Retinal pigment epithelial cell (primary cell): ENCODE measurements around the gene ZNF518A.

Experiments
- DNase-seq: peaks from one replicate; pipeline ENCODE4 v3.0.0-alpha.2; 2010; ENCODE audit warnings: low read depth
- H3K4me3 ChIP-seq: 2 replicates; pipeline ENCODE4 v1.5.1; 2011; ENCODE audit warnings: mild to moderate bottlenecking, low read length, control low read depth, moderate library complexity
- CTCF ChIP-seq: conservative IDR thresholded peaks from 2 replicates; pipeline ENCODE4 v1.5.1; 2011; ENCODE audit warnings: low read depth, low read length, control low read depth, inconsistent platforms

The ZNF518A gene

GRCh38 chr10:96205580-96205979, 75.5 kb downstream of the ZNF518A start:
- no peak for TF ChIP-seq CTCF
- no peak overlapping the region for H3K4me3 ChIP-seq
- no peak for DNase-seq

GRCh38 chr10:96208271-96208670, 78.2 kb downstream of the ZNF518A start:
- no peak overlapping the region for H3K4me3 ChIP-seq
- no peak for DNase-seq
- no peak for TF ChIP-seq CTCF

GRCh38 chr10:96208946-96209345, 78.8 kb downstream of the ZNF518A start:
- TF ChIP-seq CTCF = no peak
- DNase-seq = no peak
- H3K4me3 ChIP-seq = no peak overlapping the region

GRCh38 chr10:96211764-96212163, 81.7 kb downstream of the ZNF518A start:
- no peak for DNase-seq
- no peak overlapping the region for H3K4me3 ChIP-seq
- no peak for TF ChIP-seq CTCF

GRCh38 chr10:96212911-96213310, 82.8 kb downstream of the ZNF518A start:
- no peak for TF ChIP-seq CTCF
- no peak for DNase-seq
- no peak overlapping the region for H3K4me3 ChIP-seq
